HCT116 (cell line): ENCODE results near the gene PLK5. TPM values are rescaled to one million over a fixed set of nuclear protein-coding genes. Genes with fewer than 3 reads are reported as not detected.

Experiments used
- ATAC-seq: fragments of 200-7000 bp; cut with Tn5 transposase; 2 replicates; pipeline ENCODE4 v1.9.1; 2020; ENCODE audit warnings: mild to moderate bottlenecking, moderate library complexity
- BruUV-seq: library from RNA; stranded (reverse); fragments of 400-500 nt; replicated peaks from 2 replicates; lab custom pipeline; 2021; lab: Mats Ljungman, UMichigan
- CTCF ChIA-PET: fragments of 300-600 bp; sonication (Branson Sonifier 250); formaldehyde crosslinking; loops from one replicate; lab custom pipeline; 2021; ENCODE audit warnings: antibody characterized with exemption; lab: Charles Lee
- POLR2A ChIA-PET: fragments of 300-600, 350-600 bp; sonication (Branson Sonifier 250); formaldehyde crosslinking; loops from one replicate; lab custom pipeline; 2021; ENCODE audit warnings: antibody characterized with exemption; lab: Charles Lee
- RAD21 ChIA-PET, 2 experiments: fragments of 300-600 bp; sonication (Branson Sonifier 250); formaldehyde crosslinking; loops; one replicate each; lab custom pipeline; 2023; ENCODE audit warnings: low total read pairs in 2 of 2; ENCODE audit not compliant: uncharacterized antibody in 2 of 2, unreplicated experiment in 2 of 2, low non-redundant PET in 1 of 2; lab: Charles Lee
- DNase-seq: peaks from one replicate; pipeline ENCODE4 v3.0.0-alpha.2; 2010; ENCODE audit warnings: low read depth, low spot score
- H2AFZ ChIP-seq: fragments of 200-600 bp; shearing (Covaris generic), sonication (generic); 2 replicates; pipeline ENCODE4 v1.6.1; 2017; ENCODE audit warnings: low read depth, mixed run types, mixed read lengths, antibody characterized with exemption, low read length; ENCODE audit not compliant: poor library complexity, severe bottlenecking
- H3K27ac ChIP-seq: 2 replicates; pipeline ENCODE4 v1.5.1; 2012; ENCODE audit warnings: low read depth, low read length
- H3K27me3 ChIP-seq: fragments of 200-600 bp; sonication (generic); 2 replicates; pipeline ENCODE4 v1.6.1; 2016; ENCODE audit warnings: mixed run types, low read length, mixed read lengths; ENCODE audit not compliant: insufficient read depth
- H3K36me3 ChIP-seq, 2 experiments: fragments of 200-500 bp in 1 of 2; fragments of 200-600 bp in 1 of 2; sonication (Bioruptor generic) in 1 of 2; sonication (generic) in 1 of 2; 2 replicates each; pipeline versions ENCODE4 v1.5.1 to v1.6.1; 2014 to 2016; ENCODE audit warnings: low read length in 2 of 2, inconsistent platforms in 1 of 2, mixed read lengths in 1 of 2, mixed run types in 1 of 2; ENCODE audit not compliant: insufficient read depth in 2 of 2, control insufficient read depth in 1 of 2
- H3K4me1 ChIP-seq, 2 experiments: fragments of 200-600 bp in 1 of 2; sonication (generic) in 1 of 2; 2 replicates each; pipeline versions ENCODE4 v1.5.1 to v1.6.1; 2012 to 2017; ENCODE audit warnings: low read length in 2 of 2, inconsistent platforms in 1 of 2, mild to moderate bottlenecking in 1 of 2, mixed read lengths in 1 of 2, mixed run types in 1 of 2, moderate library complexity in 1 of 2; ENCODE audit not compliant: insufficient read depth in 2 of 2, control insufficient read depth in 1 of 2
- H3K4me2 ChIP-seq: fragments of 200-600 bp; sonication (generic); 2 replicates; pipeline ENCODE4 v1.6.1; 2017; ENCODE audit warnings: mixed run types, low read length, mixed read lengths
- H3K4me3 ChIP-seq, 2 experiments: fragments of 200-600 bp in 1 of 2; sonication (generic) in 1 of 2; replicated peaks in 1 of 2; 2 replicates each; pipeline ENCODE4 v1.5.1; 2011 to 2016; ENCODE audit warnings: low read length in 2 of 2, control low read depth in 1 of 2, low read depth in 1 of 2, mild to moderate bottlenecking in 1 of 2, mixed read lengths in 1 of 2, mixed run types in 1 of 2
- H3K79me2 ChIP-seq: fragments of 200-600 bp; sonication (generic); 2 replicates; pipeline ENCODE4 v1.6.1; 2017; ENCODE audit warnings: mild to moderate bottlenecking, mixed run types, low read length, moderate library complexity, mixed read lengths; ENCODE audit not compliant: insufficient read depth
- H3K9ac ChIP-seq: fragments of 200-600 bp; sonication (generic); 2 replicates; pipeline ENCODE4 v1.6.1; 2016; ENCODE audit warnings: low read length, mixed read lengths
- H3K9me2 ChIP-seq: fragments of 200-600 bp; sonication (generic), shearing (Covaris generic); 2 replicates; pipeline ENCODE4 v1.6.1; 2017; ENCODE audit warnings: mixed run types, mild to moderate bottlenecking, moderate library complexity; ENCODE audit not compliant: insufficient read depth
- H3K9me3 ChIP-seq, 2 experiments: fragments of 200-500 bp in 1 of 2; fragments of 200-600 bp in 1 of 2; sonication (Bioruptor generic) in 1 of 2; sonication (generic) in 1 of 2; 2 replicates each; pipeline ENCODE4 v1.6.1; 2014 to 2017; ENCODE audit warnings: low read length in 2 of 2, mixed read lengths in 2 of 2, inconsistent platforms in 1 of 2, low read depth in 1 of 2, mild to moderate bottlenecking in 1 of 2, mixed run types in 1 of 2, moderate library complexity in 1 of 2; ENCODE audit not compliant: control insufficient read depth in 1 of 2, insufficient read depth in 1 of 2
- H4K20me1 ChIP-seq: fragments of 200-600 bp; sonication (generic), shearing (Covaris generic); 2 replicates; pipeline ENCODE4 v1.6.1; 2017; ENCODE audit warnings: mixed run types, mild to moderate bottlenecking, moderate library complexity; ENCODE audit not compliant: insufficient read depth
- EGR1 ChIP-seq: IDR thresholded peaks from 2 replicates; pipeline ENCODE4 v1.6.1; 2012; ENCODE audit warnings: low read depth
- EZH2 ChIP-seq: fragments of 200-600 bp; sonication (generic); IDR thresholded peaks from 2 replicates; pipeline ENCODE4 v1.6.1; 2017; ENCODE audit warnings: antibody characterized with exemption, mixed run types
- FOSL1 ChIP-seq: IDR thresholded peaks from 2 replicates; pipeline ENCODE4 v1.6.1; 2012; ENCODE audit warnings: low read depth
- JUND ChIP-seq: IDR thresholded peaks from 2 replicates; pipeline ENCODE4 v1.6.1; 2012
- POLR2AphosphoS5 ChIP-seq: IDR thresholded peaks from 2 replicates; pipeline ENCODE4 v1.6.1; 2011; ENCODE audit warnings: mild to moderate bottlenecking, low read depth, low read length, moderate library complexity
- TCF7L2 ChIP-seq: IDR thresholded peaks from 2 replicates; pipeline ENCODE4 v1.7.0; 2011; ENCODE audit warnings: borderline replicate concordance, inconsistent platforms; ENCODE audit not compliant: insufficient read depth, insufficient read length; ENCODE audit errors: extremely low read depth
- YY1 ChIP-seq: IDR thresholded peaks from 2 replicates; pipeline ENCODE4 v1.6.1; 2011; ENCODE audit warnings: low read length, low read depth, moderate library complexity, mild to moderate bottlenecking; ENCODE audit not compliant: insufficient replicate concordance; ENCODE audit errors: extremely low read depth
- ZFX ChIP-seq: fragments of 450-650 bp; IDR thresholded peaks from 2 replicates; pipeline ENCODE4 v1.6.1; 2017
- intact Hi-C: fragments of 100-400 bp; cut with micrococcal nuclease; formaldehyde crosslinking; loops from 2 replicates; pipeline ENCODE4 v1.10.0; 2022
- total RNA-seq: library from RNA; stranded (reverse); gene quantifications from one replicate; pipeline ENCODE4 v1.2.1, GENCODE V29; 2021; ENCODE audit not compliant: unreplicated experiment
- TF ChIP-seq, protein P1 (sequence below), 3 experiments: fragments of 200-600 bp in 1 of 3; sonication (generic) in 1 of 3; IDR thresholded peaks in 2 of 3; conservative IDR thresholded peaks in 1 of 3; 2 replicates each; pipeline ENCODE4 v1.5.1; 2012 to 2017; ENCODE audit warnings: low read depth in 2 of 3, low read length in 2 of 3, antibody characterized with exemption in 1 of 3, borderline replicate concordance in 1 of 3, control low read depth in 1 of 3, mild to moderate bottlenecking in 1 of 3, mixed read lengths in 1 of 3, mixed run types in 1 of 3, moderate library complexity in 1 of 3; ENCODE audit not compliant: insufficient read depth in 1 of 3

PLK5 gene
- total RNA-seq, 1 experiment from 2014 or later: not detected

DNA sequence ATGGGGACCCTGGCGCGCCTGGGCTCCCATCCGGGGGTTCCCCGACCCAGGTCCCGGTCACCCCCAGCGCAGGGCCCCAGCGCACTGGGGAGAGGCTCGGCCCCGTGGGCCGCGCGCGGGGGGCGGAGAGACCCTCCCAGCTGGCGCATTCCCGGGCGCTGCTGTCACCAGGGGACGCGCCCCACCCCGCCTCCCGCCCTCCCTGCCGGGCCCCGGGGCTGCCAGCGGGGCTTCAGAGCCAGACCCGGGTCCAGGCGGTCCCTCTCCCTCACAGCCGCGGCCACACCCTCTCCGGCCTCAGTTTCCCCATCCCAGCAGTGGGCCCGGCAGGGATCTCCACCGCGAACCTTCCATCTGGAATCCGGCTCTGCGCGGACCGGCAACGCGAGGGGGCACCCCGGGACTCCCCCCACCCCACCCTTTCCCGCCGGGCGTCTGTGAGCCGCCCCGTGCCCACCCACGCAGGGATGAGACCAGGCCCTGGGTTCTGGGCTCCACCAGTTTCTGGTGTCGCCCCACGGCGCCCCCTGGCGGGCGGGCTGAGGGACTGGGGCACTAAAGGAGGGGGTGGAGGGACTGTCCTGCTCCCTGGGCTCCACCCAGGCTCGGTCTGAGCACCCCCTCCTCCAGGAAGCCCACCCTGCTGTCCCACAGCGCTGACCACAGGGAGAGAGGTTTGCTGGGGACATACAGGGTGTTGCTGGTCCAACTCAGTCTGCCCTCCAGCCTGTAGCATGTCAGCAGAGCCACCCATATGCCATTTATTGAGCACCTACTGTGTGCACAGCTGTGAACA is 10.2 kb upstream of the PLK5 start:
- no peaks in the 10 kb centered on the region for H3K36me3 ChIP-seq
- ChIA-PET RAD21 (no interaction called here), CTCF (no interaction called here), POLR2A (no interaction called here)
- H3K9me2 ChIP-seq: no peaks in the 10 kb centered on the region
- BruUV-seq: no TSS peak
- H3K4me3 ChIP-seq: peak overlapping the region; percentile 94 to 98
- peaks cover 21 to 52% of the 10 kb centered on the region in 2 experiments for H3K4me1 ChIP-seq
- peak; percentile 75 for ATAC-seq
- H3K27me3 ChIP-seq: no peaks in the 10 kb centered on the region
- peak overlapping the region; percentile 81 for H3K9ac ChIP-seq
- no peaks in the 10 kb centered on the region for H3K9me3 ChIP-seq
- peaks cover 10% of the 10 kb centered on the region; the same call in 1 of the 2 replicates for H3K79me2 ChIP-seq
- TF ChIP-seq EGR1 (peak; percentile 93), POLR2AphosphoS5 (no peak), JUND (no peak), YY1 (no peak)
- TF ChIP-seq, protein P1, sequence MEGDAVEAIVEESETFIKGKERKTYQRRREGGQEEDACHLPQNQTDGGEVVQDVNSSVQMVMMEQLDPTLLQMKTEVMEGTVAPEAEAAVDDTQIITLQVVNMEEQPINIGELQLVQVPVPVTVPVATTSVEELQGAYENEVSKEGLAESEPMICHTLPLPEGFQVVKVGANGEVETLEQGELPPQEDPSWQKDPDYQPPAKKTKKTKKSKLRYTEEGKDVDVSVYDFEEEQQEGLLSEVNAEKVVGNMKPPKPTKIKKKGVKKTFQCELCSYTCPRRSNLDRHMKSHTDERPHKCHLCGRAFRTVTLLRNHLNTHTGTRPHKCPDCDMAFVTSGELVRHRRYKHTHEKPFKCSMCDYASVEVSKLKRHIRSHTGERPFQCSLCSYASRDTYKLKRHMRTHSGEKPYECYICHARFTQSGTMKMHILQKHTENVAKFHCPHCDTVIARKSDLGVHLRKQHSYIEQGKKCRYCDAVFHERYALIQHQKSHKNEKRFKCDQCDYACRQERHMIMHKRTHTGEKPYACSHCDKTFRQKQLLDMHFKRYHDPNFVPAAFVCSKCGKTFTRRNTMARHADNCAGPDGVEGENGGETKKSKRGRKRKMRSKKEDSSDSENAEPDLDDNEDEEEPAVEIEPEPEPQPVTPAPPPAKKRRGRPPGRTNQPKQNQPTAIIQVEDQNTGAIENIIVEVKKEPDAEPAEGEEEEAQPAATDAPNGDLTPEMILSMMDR (IDR thresholded peaks at IDR 0.05 in 2 of 3, conservative IDR thresholded peaks at IDR 0.05 in 1 of 3; ENCODE audit: borderline replicate concordance in 1 of 3, insufficient read depth in 1 of 3, low read depth in 2 of 3, low read length in 2 of 3): peak; percentile 71 to 87 (median 84); a peak in 5 of 6 replicates
- H3K4me2 ChIP-seq: peak overlapping the region; percentile 97
- no peaks in the 10 kb centered on the region for H4K20me1 ChIP-seq
- intact Hi-C loops: no loop called here
- no peak overlapping the region for H2AFZ ChIP-seq
- DNase-seq: peak; percentile 53
- H3K27ac ChIP-seq: peak overlapping the region; percentile 80

DNA sequence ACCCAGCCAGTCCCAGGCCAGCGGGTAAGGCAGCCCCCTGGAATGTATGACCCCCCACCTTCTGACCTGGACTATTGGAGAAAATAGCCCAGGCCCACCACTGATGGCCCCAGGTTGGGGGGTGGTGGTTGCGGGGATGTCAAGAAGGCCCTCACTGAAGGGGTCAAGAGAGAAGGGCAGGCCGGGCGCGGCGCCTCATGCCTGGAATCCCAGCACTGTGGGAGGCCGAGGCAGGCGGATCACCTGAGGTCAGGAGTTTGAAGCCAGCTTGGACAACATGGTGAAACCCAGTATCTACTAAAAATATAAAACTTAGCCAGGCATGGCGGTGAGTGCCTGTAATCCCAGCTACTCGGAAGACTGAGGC is 9.6 kb upstream of the PLK5 start:
- BruUV-seq: no TSS peak
- CTCF ChIA-PET: no interaction called here
- H3K9ac ChIP-seq: no peak overlapping the region
- peak overlapping the region; percentile 97 for H3K4me2 ChIP-seq
- H3K9me2 ChIP-seq: no peaks in the 10 kb centered on the region
- DNase-seq (no peak), ATAC-seq (no peak)
- H3K79me2 ChIP-seq: peaks cover 10% of the 10 kb centered on the region; the same call in 1 of the 2 replicates
- no peak overlapping the region; a peak in 1 of 4 replicates for H3K4me3 ChIP-seq
- RAD21 ChIA-PET: no interaction called here
- no peak overlapping the region for H3K27ac ChIP-seq
- H4K20me1 ChIP-seq: no peaks in the 10 kb centered on the region
- no peaks in the 10 kb centered on the region for H3K9me3 ChIP-seq
- no peak for TF ChIP-seq TCF7L2
- TF ChIP-seq, protein P1 (IDR thresholded peaks at IDR 0.05 in 2 of 3, conservative IDR thresholded peaks at IDR 0.05 in 1 of 3; ENCODE audit: borderline replicate concordance in 1 of 3, insufficient read depth in 1 of 3, low read depth in 2 of 3, low read length in 2 of 3): no peak
- TF ChIP-seq ZFX: no peak
- no peak for TF ChIP-seq FOSL1
- no peak for TF ChIP-seq EZH2
- H3K36me3 ChIP-seq: no peaks in the 10 kb centered on the region
- no peaks in the 10 kb centered on the region for H3K27me3 ChIP-seq
- POLR2A ChIA-PET: no interaction called here
- H3K4me1 ChIP-seq: peaks cover 18 to 46% of the 10 kb centered on the region in 2 experiments
- no peak overlapping the region for H2AFZ ChIP-seq
- intact Hi-C loops: no loop called here
